Sigmoid colon (tissue), 4 donors: Measurements from ENCODE around the gene MAN2B1.

Source experiments
- EP300 ChIP-seq, 4 donors: sonication (generic); formaldehyde crosslinking; IDR thresholded peaks; one replicate each; pipeline ENCODE4 v1.6.1; 2017; ENCODE audit warnings: antibody characterized with exemption in 4 of 4
- POLR2A ChIP-seq, 2 donors: fragments of 450-650 bp; IDR thresholded peaks; one replicate each; pipeline ENCODE4 v1.6.1; 2016; ENCODE audit warnings: antibody characterized with exemption in 2 of 2, mild to moderate bottlenecking in 2 of 2, moderate library complexity in 2 of 2
- TF ChIP-seq, protein P1 (sequence below), 4 experiments: fragments of 450-650 bp in 3 of 4; fragments of 200-600 bp in 1 of 4; IDR thresholded peaks; one replicate each; pipeline ENCODE4 v1.5.1; 2016 to 2019; ENCODE audit warnings: antibody characterized with exemption in 4 of 4, mild to moderate bottlenecking in 3 of 4, moderate library complexity in 2 of 4

DNA sequence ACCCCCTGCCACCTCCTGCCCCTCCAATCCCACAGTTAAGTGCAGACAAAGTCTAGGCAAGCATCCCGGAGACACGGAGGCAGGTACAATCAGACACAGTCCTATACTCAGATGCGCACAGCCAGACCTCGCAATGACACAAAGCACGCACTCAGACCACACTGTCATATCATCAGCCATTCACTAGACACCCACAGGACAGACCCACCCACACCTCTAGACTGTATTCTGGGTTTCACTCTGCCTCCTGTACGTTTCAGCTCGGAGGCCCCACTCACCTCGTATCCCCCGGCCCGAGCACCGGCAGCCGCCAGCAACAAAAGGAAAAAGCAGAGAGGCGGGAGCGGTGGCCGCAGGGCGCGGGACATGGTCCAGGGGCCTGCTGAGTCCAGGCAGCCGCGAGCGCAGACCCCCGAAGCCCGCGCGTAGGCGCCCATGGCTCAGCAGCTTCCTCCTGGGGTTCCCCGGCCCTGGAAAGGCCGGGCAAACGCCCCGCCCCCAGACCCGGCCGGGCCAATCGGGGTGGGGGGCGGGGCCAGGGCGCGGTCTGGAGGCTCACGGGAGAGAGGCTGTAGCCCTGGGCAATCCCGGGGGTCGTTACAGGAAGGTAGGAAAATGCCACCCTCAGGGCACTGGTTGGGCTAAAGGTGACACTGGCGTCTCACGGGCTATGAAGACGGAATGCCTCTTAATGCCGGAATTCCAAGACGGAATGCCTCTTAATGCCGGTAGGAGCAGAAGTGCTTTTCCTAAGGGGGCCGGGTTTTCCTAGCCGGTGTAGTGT lies at the start of gene MAN2B1, which contains the start of gene WDR83:
- TF ChIP-seq, protein P1, sequence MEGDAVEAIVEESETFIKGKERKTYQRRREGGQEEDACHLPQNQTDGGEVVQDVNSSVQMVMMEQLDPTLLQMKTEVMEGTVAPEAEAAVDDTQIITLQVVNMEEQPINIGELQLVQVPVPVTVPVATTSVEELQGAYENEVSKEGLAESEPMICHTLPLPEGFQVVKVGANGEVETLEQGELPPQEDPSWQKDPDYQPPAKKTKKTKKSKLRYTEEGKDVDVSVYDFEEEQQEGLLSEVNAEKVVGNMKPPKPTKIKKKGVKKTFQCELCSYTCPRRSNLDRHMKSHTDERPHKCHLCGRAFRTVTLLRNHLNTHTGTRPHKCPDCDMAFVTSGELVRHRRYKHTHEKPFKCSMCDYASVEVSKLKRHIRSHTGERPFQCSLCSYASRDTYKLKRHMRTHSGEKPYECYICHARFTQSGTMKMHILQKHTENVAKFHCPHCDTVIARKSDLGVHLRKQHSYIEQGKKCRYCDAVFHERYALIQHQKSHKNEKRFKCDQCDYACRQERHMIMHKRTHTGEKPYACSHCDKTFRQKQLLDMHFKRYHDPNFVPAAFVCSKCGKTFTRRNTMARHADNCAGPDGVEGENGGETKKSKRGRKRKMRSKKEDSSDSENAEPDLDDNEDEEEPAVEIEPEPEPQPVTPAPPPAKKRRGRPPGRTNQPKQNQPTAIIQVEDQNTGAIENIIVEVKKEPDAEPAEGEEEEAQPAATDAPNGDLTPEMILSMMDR (IDR thresholded peaks at IDR 0.05): no peak
- TF ChIP-seq EP300 (IDR thresholded peaks at IDR 0.05) (no peak), POLR2A (IDR thresholded peaks at IDR 0.05) (peak in 1 of 2 donors; percentile 17)
